Measurements from ENCODE around the gene GNPTG. TPM values are rescaled to one million over a fixed set of nuclear protein-coding genes. Genes with fewer than 3 reads are reported as not detected.

Gene GNPTG
- total RNA-seq, 4 donors from 2014 or later, result 28.4 to 95.9 (median 48.6) TPM

GRCh38 chr16:1401758-1402154 is 50.0 kb downstream of the GNPTG start:
- no peak for TF ChIP-seq CTCF (IDR thresholded peaks at IDR 0.05)
- no peak for TF ChIP-seq POLR2A (IDR thresholded peaks at IDR 0.05)
- no peak for DNase-seq
- Histone ChIP-seq H3K4me3 (no peak overlapping the region), H3K27ac (no peak overlapping the region), H3K36me3 (no peaks in the 10 kb centered on the region), H3K4me1 (peaks cover 0 to 3% of the 10 kb centered on the region in 2 donors), H3K27me3 (no peaks in the 10 kb centered on the region), H3K9me3 (no peaks in the 10 kb centered on the region)
- intact Hi-C loops (cut with DNase I; ENCODE audit: low total_unique reads), result no loop called here

- Histone ChIP-seq H3K36me3 (no peaks in the 10 kb centered on the region), H3K4me3 (no peak overlapping the region), H3K27me3 (no peaks in the 10 kb centered on the region), H3K4me1 (peaks cover 0 to 7% of the 10 kb centered on the region in 2 donors), H3K27ac (no peak overlapping the region), H3K9me3 (no peaks in the 10 kb centered on the region)
- intact Hi-C loops (cut with DNase I; ENCODE audit: low total_unique reads), result no loop called here
- TF ChIP-seq CTCF (IDR thresholded peaks at IDR 0.05), result no peak
- TF ChIP-seq POLR2A (IDR thresholded peaks at IDR 0.05), result no peak
- DNase-seq, result no peak
Measured at GRCh38 chr16:1403036-1403435, 51.3 kb downstream of the GNPTG start.

- H3K9me3 ChIP-seq, result no peaks in the 10 kb centered on the region
- H3K27me3 ChIP-seq, result no peaks in the 10 kb centered on the region
- H3K4me1 ChIP-seq, result peaks cover 3 to 12% of the 10 kb centered on the region in 2 donors
- no peak overlapping the region for H3K27ac ChIP-seq
- no peak overlapping the region for H3K4me3 ChIP-seq
- no peaks in the 10 kb centered on the region for H3K36me3 ChIP-seq
- intact Hi-C loops (cut with DNase I; ENCODE audit: low total_unique reads), result no loop called here
- TF ChIP-seq CTCF (IDR thresholded peaks at IDR 0.05) (no peak), POLR2A (IDR thresholded peaks at IDR 0.05) (no peak)
- DNase-seq, result no peak
Measured at GRCh38 chr16:1403733-1404132, 52.0 kb downstream of the GNPTG start.

DNA sequence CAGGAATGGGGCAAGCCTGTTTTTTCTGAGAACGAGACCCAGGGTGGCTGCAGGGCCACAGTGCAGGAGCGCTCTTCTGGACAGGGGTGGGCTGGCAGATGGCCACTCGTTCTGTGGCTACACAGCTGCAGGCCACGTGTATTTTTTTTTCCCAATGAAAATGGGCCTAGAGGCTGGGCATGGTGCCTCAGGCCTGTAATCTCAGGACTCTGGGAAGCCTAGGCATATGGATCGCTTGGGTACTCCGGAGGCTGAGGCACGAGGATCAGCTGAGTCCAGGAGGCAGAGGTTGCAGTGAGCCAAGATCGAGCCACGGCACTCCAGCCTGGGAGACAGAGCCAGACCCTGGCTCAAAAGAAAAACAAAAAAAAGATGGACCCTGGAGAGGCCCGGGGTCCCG is 56.0 kb downstream of the GNPTG start:
- Histone ChIP-seq H3K4me1 (peaks cover 3 to 24% of the 10 kb centered on the region in 2 donors), H3K27ac (peak overlapping the region; percentile 46 to 53), H3K4me3 (peak overlapping the region in 1 of 2 donors; percentile 27), H3K9me3 (no peaks in the 10 kb centered on the region), H3K27me3 (no peaks in the 10 kb centered on the region), H3K36me3 (no peaks in the 10 kb centered on the region)
- TF ChIP-seq CTCF (IDR thresholded peaks at IDR 0.05), result no peak
- no peak for TF ChIP-seq POLR2A (IDR thresholded peaks at IDR 0.05)
- DNase-seq, result peak in 1 of 2 donors; percentile 38
- intact Hi-C loops (cut with DNase I; ENCODE audit: low total_unique reads), result no loop called here

DNA sequence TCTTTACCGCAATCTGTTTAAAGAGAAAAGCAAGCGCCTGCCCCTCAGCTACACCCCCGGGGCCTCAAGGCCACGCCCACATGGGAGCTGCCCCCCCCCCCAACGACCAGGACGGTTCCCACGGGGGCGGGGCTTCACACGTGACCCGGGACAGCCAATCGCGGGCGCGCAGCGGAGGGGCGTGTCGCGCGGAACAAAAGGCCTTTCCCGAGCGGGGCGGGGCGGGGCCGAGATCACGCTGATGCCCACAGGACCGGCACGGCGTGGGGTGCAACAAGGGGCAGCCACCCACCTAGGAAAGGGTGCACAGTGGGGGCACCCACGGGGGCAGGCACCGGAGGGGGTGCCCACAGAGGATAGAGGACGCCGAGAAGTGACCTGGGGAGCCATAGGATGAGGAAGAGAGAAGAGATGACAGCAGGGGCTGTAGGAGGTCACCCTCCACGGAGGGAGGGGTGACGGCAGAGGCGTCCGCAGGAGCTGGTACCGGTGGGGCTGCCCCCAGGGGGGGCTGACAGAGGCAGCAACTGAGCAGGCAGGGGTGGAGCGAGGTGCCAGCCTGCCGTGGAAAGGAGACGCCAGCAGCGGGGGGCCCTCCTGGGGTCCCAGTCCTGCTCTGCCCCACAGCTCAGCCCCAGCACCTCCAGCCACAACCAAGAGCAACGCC is 56.6 kb downstream of the GNPTG start:
- intact Hi-C loops (cut with DNase I; ENCODE audit: low total_unique reads), result no loop called here
- peak overlapping the region; percentile 50 to 62 for H3K27ac ChIP-seq
- H3K9me3 ChIP-seq, result no peaks in the 10 kb centered on the region
- peaks cover 3 to 21% of the 10 kb centered on the region in 2 donors for H3K4me1 ChIP-seq
- peak in 1 of 2 donors; percentile 20 for TF ChIP-seq POLR2A (IDR thresholded peaks at IDR 0.05)
- TF ChIP-seq CTCF (IDR thresholded peaks at IDR 0.05), result no peak
- DNase-seq, result peak; percentile 94 to 95
- no peaks in the 10 kb centered on the region for H3K27me3 ChIP-seq
- H3K4me3 ChIP-seq, result peak overlapping the region; percentile 27
- no peaks in the 10 kb centered on the region for H3K36me3 ChIP-seq
